ENCODE results near the gene APCDD1L.
"Not testable (repeated sequence)": the region's sequence is repeated elsewhere in the genome, so short reads cannot be mapped to it uniquely, and the experiment has no call there.

Gene APCDD1L

DNA sequence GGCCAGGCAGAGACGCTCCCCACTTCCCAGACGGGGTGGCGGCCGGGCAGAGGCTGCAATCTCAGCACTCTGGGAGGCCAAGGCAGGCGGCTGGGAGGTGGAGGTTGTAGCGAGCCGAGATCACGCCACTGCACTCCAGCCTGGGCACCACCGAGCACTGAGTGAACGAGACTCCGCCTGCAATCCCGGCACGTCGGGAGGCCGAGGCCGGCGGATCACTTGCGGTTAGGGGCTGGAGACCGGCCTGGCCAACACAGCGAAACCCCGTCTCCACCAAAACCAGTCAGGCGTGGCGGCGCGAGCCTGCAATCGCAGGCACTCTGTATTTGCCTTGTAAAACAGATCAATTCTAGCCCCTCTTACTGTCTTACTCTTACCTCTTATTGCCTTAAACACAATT is 100.4 kb downstream of the APCDD1L start:
- not testable (repeated sequence) for DNase-seq (ENCODE audit: low read depth in 3 of 3)

DNA sequence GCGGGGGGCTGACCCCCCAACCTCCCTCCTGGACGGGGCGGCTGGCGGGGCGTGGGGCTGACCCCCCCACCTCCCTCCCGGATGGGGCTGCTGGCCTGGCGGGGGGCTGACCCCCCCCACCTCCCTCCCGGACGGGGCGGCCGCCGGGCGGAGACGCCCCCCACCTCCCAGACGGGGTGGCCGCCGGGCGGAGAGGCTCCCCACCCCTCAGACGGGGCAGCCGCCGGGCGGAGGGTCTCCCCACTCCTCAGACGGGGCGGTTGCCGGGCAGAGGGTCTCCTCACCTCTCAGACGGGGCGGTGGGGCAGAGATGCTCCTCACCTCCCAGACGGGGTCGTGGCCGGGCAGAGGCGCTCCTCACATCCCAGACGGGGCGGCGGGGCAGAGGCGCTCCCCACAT is 101.0 kb downstream of the APCDD1L start:
- DNase-seq (ENCODE audit: low read depth in 3 of 3) = not testable (repeated sequence)
